DOHH2 (cell line): ENCODE results near the gene DAD1.
"Not testable (repeated sequence)": the region's sequence is repeated elsewhere in the genome, so short reads cannot be mapped to it uniquely, and the experiment has no call there.

Experiments used
- H3F3A ChIP-seq: fragments of 200-600 bp; sonication (generic), shearing (Covaris generic); 2 replicates; pipeline ENCODE4 v1.6.0; 2016; ENCODE audit warnings: antibody characterized with exemption, mild to moderate bottlenecking; ENCODE audit not compliant: control insufficient read depth, insufficient read depth
- H3K27ac ChIP-seq: fragments of 200-600 bp; sonication (generic); 2 replicates; pipeline ENCODE4 v1.5.1; 2014; ENCODE audit warnings: low read depth, mild to moderate bottlenecking, low read length, moderate library complexity
- H3K27me3 ChIP-seq: fragments of 200-600 bp; sonication (generic); 2 replicates; pipeline ENCODE4 v1.6.1; 2014; ENCODE audit warnings: mild to moderate bottlenecking, low read length, mixed read lengths; ENCODE audit not compliant: control insufficient read depth
- H3K36me3 ChIP-seq: fragments of 200-600 bp; sonication (generic); 2 replicates; pipeline ENCODE4 v1.6.1; 2014; ENCODE audit warnings: mild to moderate bottlenecking, low read length, moderate library complexity, mixed read lengths; ENCODE audit not compliant: control insufficient read depth
- H3K4me1 ChIP-seq: fragments of 200-600 bp; sonication (generic); 2 replicates; pipeline ENCODE4 v1.6.1; 2014; ENCODE audit warnings: mild to moderate bottlenecking, low read length, mixed read lengths; ENCODE audit not compliant: control insufficient read depth
- H3K4me2 ChIP-seq: fragments of 200-600 bp; sonication (generic); 2 replicates; pipeline ENCODE4 v1.6.0; 2014; ENCODE audit warnings: mild to moderate bottlenecking, low read length, moderate library complexity
- H3K4me3 ChIP-seq: fragments of 200-600 bp; sonication (generic); 2 replicates; pipeline ENCODE4 v1.5.1; 2014; ENCODE audit warnings: mild to moderate bottlenecking, low read length, mixed read lengths
- H3K79me2 ChIP-seq: fragments of 200-600 bp; sonication (generic); 2 replicates; pipeline ENCODE4 v1.6.1; 2014; ENCODE audit warnings: mild to moderate bottlenecking, low read length, mixed read lengths; ENCODE audit not compliant: control insufficient read depth
- H3K9me2 ChIP-seq: fragments of 200-600 bp; sonication (generic); replicated peaks from 2 replicates; pipeline ENCODE4 v1.6.1; 2014; ENCODE audit warnings: mild to moderate bottlenecking, low read length, mixed read lengths; ENCODE audit not compliant: control insufficient read depth
- H3K9me3 ChIP-seq: fragments of 200-600 bp; sonication (generic); 2 replicates; pipeline ENCODE4 v1.6.1; 2014; ENCODE audit warnings: antibody characterized with exemption, low read length, mixed read lengths; ENCODE audit not compliant: control insufficient read depth, insufficient read depth
- H4K20me1 ChIP-seq: fragments of 200-600 bp; sonication (generic); 2 replicates; pipeline ENCODE4 v1.6.0; 2014; ENCODE audit warnings: low read depth, mild to moderate bottlenecking, antibody characterized with exemption, low read length, moderate library complexity; ENCODE audit not compliant: control insufficient read depth, insufficient read depth
- EZH2phosphoT487 ChIP-seq: fragments of 200-600 bp; sonication (generic); IDR thresholded peaks from 2 replicates; pipeline ENCODE4 v1.6.1; 2017; ENCODE audit warnings: borderline replicate concordance, mild to moderate bottlenecking, antibody characterized with exemption, low read length, moderate library complexity, mixed read lengths
- TF ChIP-seq, protein P1 (sequence below): fragments of 200-600 bp; sonication (generic); IDR thresholded peaks from one replicate; pipeline ENCODE4 v1.5.1; 2014; ENCODE audit warnings: antibody characterized with exemption, mild to moderate bottlenecking, low read depth, low read length; ENCODE audit not compliant: poor library complexity, severe bottlenecking

Gene DAD1

DNA sequence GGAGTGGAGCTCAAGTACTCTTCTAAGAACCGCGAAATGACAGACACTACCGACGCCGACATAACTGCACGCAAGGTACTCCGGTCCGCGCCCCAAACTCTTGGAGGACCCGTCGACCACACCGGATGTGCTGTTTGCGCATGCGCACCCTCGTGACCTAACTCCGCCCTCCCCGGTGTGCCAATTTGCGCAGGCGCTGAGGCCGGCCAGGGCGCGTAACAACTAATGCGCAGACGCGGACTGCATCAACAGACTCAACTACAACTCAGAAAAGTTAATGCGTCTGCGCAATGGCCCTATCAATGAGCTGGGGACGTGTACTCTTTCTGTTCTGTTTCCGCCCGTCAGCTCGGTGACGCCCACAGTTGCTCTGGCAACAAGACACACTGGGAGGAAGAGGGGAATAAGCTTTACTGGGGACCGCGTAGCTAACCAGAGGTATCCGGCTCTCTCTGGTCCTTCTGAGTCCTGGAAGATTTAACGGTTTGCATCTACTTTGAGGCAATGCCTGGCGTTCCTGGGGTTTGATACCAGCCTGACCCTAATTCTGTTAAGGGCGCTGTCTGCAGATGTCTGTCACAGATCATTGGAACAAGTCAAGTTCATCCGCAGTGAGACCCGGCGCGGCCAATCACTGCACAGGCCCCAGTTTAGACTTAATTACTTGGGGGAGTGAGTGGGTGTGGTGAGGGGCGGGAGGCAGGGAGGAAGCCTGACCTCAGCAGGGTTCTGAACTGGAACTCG lies at the start of gene DAD1:
DAD1 (minus strand) TSS at position 129 of the 744 bp plus-strand sequence; CDS start at position 62, 67 bp downstream.
- TF ChIP-seq, protein P1, sequence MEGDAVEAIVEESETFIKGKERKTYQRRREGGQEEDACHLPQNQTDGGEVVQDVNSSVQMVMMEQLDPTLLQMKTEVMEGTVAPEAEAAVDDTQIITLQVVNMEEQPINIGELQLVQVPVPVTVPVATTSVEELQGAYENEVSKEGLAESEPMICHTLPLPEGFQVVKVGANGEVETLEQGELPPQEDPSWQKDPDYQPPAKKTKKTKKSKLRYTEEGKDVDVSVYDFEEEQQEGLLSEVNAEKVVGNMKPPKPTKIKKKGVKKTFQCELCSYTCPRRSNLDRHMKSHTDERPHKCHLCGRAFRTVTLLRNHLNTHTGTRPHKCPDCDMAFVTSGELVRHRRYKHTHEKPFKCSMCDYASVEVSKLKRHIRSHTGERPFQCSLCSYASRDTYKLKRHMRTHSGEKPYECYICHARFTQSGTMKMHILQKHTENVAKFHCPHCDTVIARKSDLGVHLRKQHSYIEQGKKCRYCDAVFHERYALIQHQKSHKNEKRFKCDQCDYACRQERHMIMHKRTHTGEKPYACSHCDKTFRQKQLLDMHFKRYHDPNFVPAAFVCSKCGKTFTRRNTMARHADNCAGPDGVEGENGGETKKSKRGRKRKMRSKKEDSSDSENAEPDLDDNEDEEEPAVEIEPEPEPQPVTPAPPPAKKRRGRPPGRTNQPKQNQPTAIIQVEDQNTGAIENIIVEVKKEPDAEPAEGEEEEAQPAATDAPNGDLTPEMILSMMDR, result peak; percentile 48
- no peak for TF ChIP-seq EZH2phosphoT487
- Histone ChIP-seq H3K4me2 (peak within 1 kb of the TSS; percentile 89), H3K27me3 (peaks cover 4% of the 10 kb centered on the region), H3K4me1 (peaks cover 47% of the 10 kb centered on the region), H3K27ac (peak within 1 kb of the TSS; percentile 47), H3K9me2 (no peaks in the 10 kb centered on the region), H3K79me2 (peaks cover 46% of the 10 kb centered on the region), H3K4me3 (peak within 1 kb of the TSS; percentile 79), H3K36me3 (peaks cover 10% of the 10 kb centered on the region), H3F3A (no peaks in the 10 kb centered on the region), H4K20me1 (no peaks in the 10 kb centered on the region), H3K9me3 (no peaks in the 10 kb centered on the region)

GRCh38 chr14:22635980-22636379 lies 47.0 kb upstream of the DAD1 start:
- not testable (repeated sequence) for H3F3A ChIP-seq, H3K4me1 ChIP-seq, H3K4me3 ChIP-seq, H3K27me3 ChIP-seq, H3K36me3 ChIP-seq, H3K27ac ChIP-seq, H3K9me3 ChIP-seq, H4K20me1 ChIP-seq, H3K9me2 ChIP-seq, H3K79me2 ChIP-seq, H3K4me2 ChIP-seq

- TF ChIP-seq, protein P1, result no peak
- TF ChIP-seq EZH2phosphoT487, result no peak
- H3K4me1 ChIP-seq, result no peaks in the 10 kb centered on the region
- H3K36me3 ChIP-seq, result no peaks in the 10 kb centered on the region
- no peaks in the 10 kb centered on the region for H3K27me3 ChIP-seq
- no peaks in the 10 kb centered on the region for H3F3A ChIP-seq
- H3K4me3 ChIP-seq, result no peak overlapping the region
- H3K4me2 ChIP-seq, result no peak overlapping the region
- H3K79me2 ChIP-seq, result no peaks in the 10 kb centered on the region
- no peaks in the 10 kb centered on the region for H4K20me1 ChIP-seq
- H3K27ac ChIP-seq, result no peak overlapping the region
- H3K9me2 ChIP-seq, result no peaks in the 10 kb centered on the region
- no peaks in the 10 kb centered on the region; the same call in 1 of the 2 replicates for H3K9me3 ChIP-seq
Observed at GRCh38 chr14:22634233-22634900, 45.3 kb upstream of the DAD1 start.

- Histone ChIP-seq H3K4me3 (no peak overlapping the region), H3K79me2 (no peaks in the 10 kb centered on the region), H3K4me1 (no peaks in the 10 kb centered on the region), H3K27me3 (peaks cover 11% of the 10 kb centered on the region), H3K27ac (no peak overlapping the region), H3K9me3 (no peaks in the 10 kb centered on the region; the same call in 1 of the 2 replicates), H3K36me3 (no peaks in the 10 kb centered on the region), H3F3A (no peaks in the 10 kb centered on the region), H3K9me2 (no peaks in the 10 kb centered on the region), H4K20me1 (no peaks in the 10 kb centered on the region), H3K4me2 (no peak overlapping the region)
- TF ChIP-seq, protein P1, result no peak
- no peak for TF ChIP-seq EZH2phosphoT487
Observed at GRCh38 chr14:22630486-22630885, 41.5 kb upstream of the DAD1 start.
